ENCODE measurements around the gene FBRSL1.

DNA sequence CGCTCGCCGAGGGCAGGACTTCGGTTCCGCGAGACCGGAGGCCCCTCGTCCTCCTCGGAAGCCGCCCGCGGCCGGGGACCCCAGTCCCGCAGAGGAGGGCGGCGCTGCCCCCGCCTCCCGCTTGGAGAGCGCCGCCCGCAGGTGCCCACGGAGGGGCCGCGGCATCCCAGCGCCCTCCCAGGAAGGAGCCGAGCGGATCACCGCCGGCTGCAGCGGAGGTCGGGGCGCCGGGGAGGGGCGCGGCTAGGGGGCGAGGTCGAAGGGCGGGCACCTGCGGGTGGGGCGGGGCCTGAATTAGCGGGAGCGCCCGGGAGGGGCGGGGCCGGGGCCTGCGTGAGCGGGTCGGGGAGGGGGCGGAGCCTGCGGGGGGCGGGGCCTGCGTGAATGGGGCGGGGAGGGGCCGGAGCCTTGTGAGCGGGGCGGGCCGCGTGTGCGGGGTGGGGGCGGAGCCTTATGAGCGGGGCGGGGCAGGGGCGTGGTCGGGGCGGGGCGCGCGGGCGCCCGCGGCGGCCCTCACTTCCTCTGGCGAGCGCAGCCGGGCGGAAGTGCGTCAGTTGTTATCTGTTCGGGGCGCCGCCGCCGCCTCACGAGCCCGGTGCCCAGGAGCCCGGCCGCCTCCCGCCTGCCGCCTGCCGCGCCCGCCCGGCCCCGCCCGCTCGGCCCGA, at the start of gene FBRSL1:
- TF ChIP-seq, protein P1, sequence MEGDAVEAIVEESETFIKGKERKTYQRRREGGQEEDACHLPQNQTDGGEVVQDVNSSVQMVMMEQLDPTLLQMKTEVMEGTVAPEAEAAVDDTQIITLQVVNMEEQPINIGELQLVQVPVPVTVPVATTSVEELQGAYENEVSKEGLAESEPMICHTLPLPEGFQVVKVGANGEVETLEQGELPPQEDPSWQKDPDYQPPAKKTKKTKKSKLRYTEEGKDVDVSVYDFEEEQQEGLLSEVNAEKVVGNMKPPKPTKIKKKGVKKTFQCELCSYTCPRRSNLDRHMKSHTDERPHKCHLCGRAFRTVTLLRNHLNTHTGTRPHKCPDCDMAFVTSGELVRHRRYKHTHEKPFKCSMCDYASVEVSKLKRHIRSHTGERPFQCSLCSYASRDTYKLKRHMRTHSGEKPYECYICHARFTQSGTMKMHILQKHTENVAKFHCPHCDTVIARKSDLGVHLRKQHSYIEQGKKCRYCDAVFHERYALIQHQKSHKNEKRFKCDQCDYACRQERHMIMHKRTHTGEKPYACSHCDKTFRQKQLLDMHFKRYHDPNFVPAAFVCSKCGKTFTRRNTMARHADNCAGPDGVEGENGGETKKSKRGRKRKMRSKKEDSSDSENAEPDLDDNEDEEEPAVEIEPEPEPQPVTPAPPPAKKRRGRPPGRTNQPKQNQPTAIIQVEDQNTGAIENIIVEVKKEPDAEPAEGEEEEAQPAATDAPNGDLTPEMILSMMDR (IDR thresholded peaks at IDR 0.05): peak in 2 of 12 donors; percentile 12 to 14
- TF ChIP-seq POLR2A (IDR thresholded peaks at IDR 0.05): no peak

Data from heart left ventricle (tissue), 13 donors.